H1 (cell line): ENCODE data around the gene TNFRSF6B. TPM values are rescaled to one million over a fixed set of nuclear protein-coding genes. Genes with fewer than 3 reads are reported as not detected.

ENCODE experiments used
- CTCF ChIA-PET: fragments of 300-600 bp; sonication (Branson Sonifier 250); formaldehyde crosslinking; loops from one replicate; lab custom pipeline; 2021; ENCODE audit not compliant: partially characterized antibody; lab: Charles Lee
- POLR2A ChIA-PET: fragments of 300-600 bp; sonication (Branson Sonifier 250); formaldehyde crosslinking; loops from one replicate; lab custom pipeline; 2021; ENCODE audit warnings: inconsistent platforms; ENCODE audit not compliant: partially characterized antibody; lab: Charles Lee
- DNase-seq, 2 experiments: peaks; one replicate each; pipeline versions ENCODE4 v3.0.0 to v3.0.0-alpha.2; 2010 to 2022; ENCODE audit warnings: low spot score in 2 of 2, low read depth in 1 of 2, mixed read lengths in 1 of 2
- FAIRE-seq: peaks from 2 replicates; lab custom pipeline; 2011; peaks lifted over from hg19 to GRCh38; lab: Jason Lieb, UNC
- H2AFZ ChIP-seq: 2 replicates; pipeline ENCODE4 v1.8.1; 2012; ENCODE audit warnings: low read length, inconsistent platforms
- H2AK5ac ChIP-seq: 2 replicates; pipeline ENCODE4 v1.6.1; 2013; ENCODE audit warnings: low read depth, low read length
- H2BK120ac ChIP-seq: replicated peaks from 2 replicates; pipeline ENCODE3; 2013; ENCODE audit warnings: low read depth, low read length, inconsistent platforms
- H2BK12ac ChIP-seq: 2 replicates; pipeline ENCODE4 v1.6.1; 2013; ENCODE audit warnings: low read depth, low read length
- H2BK15ac ChIP-seq: 2 replicates; pipeline ENCODE4 v1.6.1; 2013; ENCODE audit warnings: low read length
- H2BK20ac ChIP-seq: 2 replicates; pipeline ENCODE4 v1.6.1; 2013; ENCODE audit warnings: low read length
- H2BK5ac ChIP-seq: 2 replicates; pipeline ENCODE4 v1.6.1; 2013; ENCODE audit warnings: low read depth, low read length
- H3K14ac ChIP-seq: 2 replicates; pipeline ENCODE4 v1.6.1; 2013; ENCODE audit warnings: inconsistent platforms; ENCODE audit not compliant: insufficient read length
- H3K18ac ChIP-seq: 2 replicates; pipeline ENCODE4 v1.6.1; 2013; ENCODE audit warnings: low read length; ENCODE audit errors: extremely low read depth
- H3K23ac ChIP-seq: 2 replicates; pipeline ENCODE4 v1.6.1; 2013; ENCODE audit warnings: inconsistent platforms; ENCODE audit not compliant: insufficient read length
- H3K23me2 ChIP-seq: 2 replicates; pipeline ENCODE4 v1.6.1; 2013; ENCODE audit warnings: low read depth, low read length
- H3K27ac ChIP-seq: 2 replicates; pipeline ENCODE4 v1.6.1; 2011; ENCODE audit warnings: low read depth, low read length, inconsistent platforms
- H3K27me3 ChIP-seq, 4 experiments: replicated peaks in 1 of 4; 1 replicate in 1 of 4; 2 replicates in 3 of 4; pipeline versions ENCODE4 v1.6.1 to v1.8.1; 2011 to 2013; ENCODE audit warnings: low read length in 3 of 4, mild to moderate bottlenecking in 3 of 4, inconsistent platforms in 2 of 4, mixed read lengths in 2 of 4, moderate library complexity in 1 of 4; ENCODE audit not compliant: control insufficient read depth in 3 of 4, insufficient read depth in 3 of 4; ENCODE audit errors: extremely low read depth in 1 of 4
- H3K36me3 ChIP-seq, 4 experiments: 2 replicates each; pipeline versions ENCODE4 v1.6.1 to v1.8.1; 2011 to 2013; ENCODE audit warnings: mild to moderate bottlenecking in 4 of 4, low read length in 3 of 4, moderate library complexity in 2 of 4, control low read depth in 1 of 4, inconsistent platforms in 1 of 4; ENCODE audit not compliant: insufficient read depth in 4 of 4, control insufficient read depth in 2 of 4
- H3K4ac ChIP-seq: replicated peaks from 2 replicates; pipeline ENCODE3; 2013; ENCODE audit warnings: low read length, low read depth, mixed read lengths, inconsistent platforms; ENCODE audit not compliant: insufficient read length
- H3K4me1 ChIP-seq, 4 experiments: replicated peaks in 1 of 4; 1 replicate in 1 of 4; 2 replicates in 3 of 4; pipeline versions ENCODE4 v1.6.1 to v1.8.1; 2011 to 2013; ENCODE audit warnings: low read length in 3 of 4, inconsistent platforms in 2 of 4, mixed read lengths in 1 of 4; ENCODE audit not compliant: insufficient read depth in 4 of 4, control insufficient read depth in 3 of 4
- H3K4me2 ChIP-seq, 2 experiments: 2 replicates each; pipeline versions ENCODE4 v1.6.1 to v1.8.1; 2011 to 2013; ENCODE audit warnings: low read depth in 2 of 2, low read length in 2 of 2, control low read depth in 1 of 2, inconsistent platforms in 1 of 2, mild to moderate bottlenecking in 1 of 2; ENCODE audit not compliant: insufficient read depth in 1 of 2
- H3K4me3 ChIP-seq, 4 experiments: fragments of 200-600, 300-600 bp in 1 of 4; sonication (generic), shearing (Covaris generic), sonication (Bioruptor Twin) in 1 of 4; 2 replicates each; pipeline versions ENCODE4 v1.5.1 to v1.8.1; 2011 to 2016; ENCODE audit warnings: low read length in 4 of 4, low read depth in 3 of 4, control low read depth in 2 of 4, inconsistent platforms in 2 of 4, mild to moderate bottlenecking in 2 of 4, mixed read lengths in 1 of 4, moderate library complexity in 1 of 4; ENCODE audit not compliant: insufficient read depth in 2 of 4; ENCODE audit errors: extremely low read depth in 1 of 4
- H3K56ac ChIP-seq: replicated peaks from 2 replicates; pipeline ENCODE3; 2013; ENCODE audit warnings: low read depth, mild to moderate bottlenecking, mixed read lengths, low read length, inconsistent platforms; ENCODE audit not compliant: insufficient read length
- H3K79me1 ChIP-seq: 2 replicates; pipeline ENCODE4 v1.6.1; 2013; ENCODE audit warnings: low read depth, low read length, control low read depth
- H3K79me2 ChIP-seq, 2 experiments: 2 replicates each; pipeline versions ENCODE4 v1.6.1 to v1.8.1; 2012 to 2013; ENCODE audit warnings: low read length in 2 of 2, mild to moderate bottlenecking in 2 of 2, inconsistent platforms in 1 of 2; ENCODE audit not compliant: insufficient read depth in 2 of 2, control insufficient read depth in 1 of 2
- H3K9ac ChIP-seq, 4 experiments: replicated peaks in 1 of 4; 1 replicate in 1 of 4; 2 replicates in 3 of 4; pipeline versions ENCODE4 v1.6.1 to v1.8.1; 2011 to 2013; ENCODE audit warnings: low read depth in 3 of 4, low read length in 3 of 4, control low read depth in 2 of 4, mild to moderate bottlenecking in 2 of 4, moderate library complexity in 2 of 4, inconsistent platforms in 1 of 4; ENCODE audit errors: extremely low read depth in 1 of 4
- H3K9me3 ChIP-seq, 2 experiments: 2 replicates each; pipeline versions ENCODE4 v1.6.1 to v1.8.1; 2012 to 2013; ENCODE audit warnings: mild to moderate bottlenecking in 2 of 2, moderate library complexity in 2 of 2, control low read depth in 1 of 2, inconsistent platforms in 1 of 2, low read depth in 1 of 2, low read length in 1 of 2, mixed read lengths in 1 of 2; ENCODE audit not compliant: insufficient read depth in 2 of 2
- H4K20me1 ChIP-seq, 2 experiments: replicated peaks in 1 of 2; 2 replicates each; pipeline versions ENCODE3 to v1.8.1; 2011 to 2013; ENCODE audit warnings: inconsistent platforms in 2 of 2, low read length in 2 of 2, mild to moderate bottlenecking in 1 of 2; ENCODE audit not compliant: insufficient read depth in 2 of 2, control insufficient read depth in 1 of 2
- H4K5ac ChIP-seq: 2 replicates; pipeline ENCODE4 v1.6.1; 2013; ENCODE audit warnings: low read length, low read depth, mixed read lengths, inconsistent platforms; ENCODE audit not compliant: insufficient read length
- H4K8ac ChIP-seq: 2 replicates; pipeline ENCODE4 v1.8.0; 2013; ENCODE audit warnings: mild to moderate bottlenecking, moderate library complexity, low read length, inconsistent platforms; ENCODE audit not compliant: insufficient read depth; ENCODE audit errors: extremely low read depth
- H4K91ac ChIP-seq: replicated peaks from 2 replicates; pipeline ENCODE3; 2013; ENCODE audit warnings: low read length, mixed read lengths, inconsistent platforms; ENCODE audit not compliant: insufficient read length
- BRCA1 ChIP-seq: IDR thresholded peaks from 2 replicates; pipeline ENCODE4 v1.6.1; 2012; ENCODE audit warnings: low read depth, low read length, improper control_type of control experiment
- E2F6 ChIP-seq: IDR thresholded peaks from 2 replicates; pipeline ENCODE4 v1.6.1; 2012; ENCODE audit warnings: inconsistent platforms
- EGR1 ChIP-seq: IDR thresholded peaks from 2 replicates; pipeline ENCODE4 v1.6.1; 2011; ENCODE audit warnings: low read depth, low read length, borderline replicate concordance
- GABPA ChIP-seq: IDR thresholded peaks from 2 replicates; pipeline ENCODE4 v1.6.1; 2011; ENCODE audit warnings: mild to moderate bottlenecking, low read length, moderate library complexity, borderline replicate concordance; ENCODE audit not compliant: insufficient read depth
- NRF1 ChIP-seq: IDR thresholded peaks from 2 replicates; pipeline ENCODE4 v1.6.1; 2011; ENCODE audit warnings: mild to moderate bottlenecking, low read depth, low read length, improper control_type of control experiment
- POU5F1 ChIP-seq: IDR thresholded peaks from 2 replicates; pipeline ENCODE4 v1.6.1; 2011; ENCODE audit warnings: low read depth, mild to moderate bottlenecking, low read length, moderate library complexity
- RNF2 ChIP-seq: fragments of 200-900, 300-1000 bp; sonication (generic); IDR thresholded peaks from 2 replicates; pipeline ENCODE4 v1.7.1; 2016; ENCODE audit warnings: borderline replicate concordance, low read depth, mild to moderate bottlenecking, antibody characterized with exemption, low read length; ENCODE audit not compliant: poor library complexity, severe bottlenecking; ENCODE audit errors: missing control alignments
- SP4 ChIP-seq: IDR thresholded peaks from 2 replicates; pipeline ENCODE4 v1.6.1; 2012; ENCODE audit warnings: low read length, inconsistent platforms
- TAF1 ChIP-seq: IDR thresholded peaks from 2 replicates; pipeline ENCODE4 v1.6.1; 2011; ENCODE audit warnings: mild to moderate bottlenecking, low read depth, low read length
- TAF7 ChIP-seq: optimal IDR thresholded peaks from 2 replicates; pipeline ENCODE3; 2011; ENCODE audit warnings: low read depth, mild to moderate bottlenecking, inconsistent platforms, low read length, moderate library complexity, borderline replicate concordance
- TCF12 ChIP-seq: IDR thresholded peaks from 2 replicates; pipeline ENCODE4 v1.6.1; 2011; ENCODE audit warnings: low read depth, mild to moderate bottlenecking, low read length
- ZNF274 ChIP-seq: IDR thresholded peaks from 2 replicates; pipeline ENCODE4 v1.7.0; 2012; ENCODE audit warnings: low read length, borderline replicate concordance; ENCODE audit errors: extremely low read depth
- WGBS, 2 experiments: shearing (Covaris generic) in 1 of 2; methylation state at CpG; one replicate each; pipeline versions ENCODE4 v1.1.6 to v1.1.7; 2013 to 2015; ENCODE audit warnings: low lambda C conversion rate in 2 of 2, mixed read lengths in 2 of 2, inconsistent platforms in 1 of 2, low coverage in 1 of 2, missing lambda C conversion rate in 1 of 2; ENCODE audit not compliant: insufficient replicate concordance in 2 of 2, insufficient coverage in 1 of 2, insufficient read length in 1 of 2; ENCODE audit errors: extremely low coverage in 1 of 2, missing lambda C conversion rate in 1 of 2; 5-methylcytosine and 5-hydroxymethylcytosine counted together
- polyA plus RNA-seq, 7 experiments: library from polyadenylated mRNA; depleted of rRNA in 3 of 7; stranded (reverse) in 5 of 7; unstranded in 2 of 7; fragments of >200 nt in 5 of 7; fragments of 200-250 nt in 2 of 7; gene quantifications; 1 replicate in 5 of 7; 2 replicates in 1 of 7; 4 replicates in 1 of 7; pipeline versions ENCODE4 v1.2.1 to v1.2.3, GENCODE V29; 2011 to 2013; ENCODE audit warnings: missing spikeins in 2 of 7, mixed read lengths in 2 of 7
- total RNA-seq: library from RNA; stranded (reverse); fragmentation: NEBNext Ultra II Directional; extraction: Animal tissue kit (Norgen Biotek cat#: 25700); gene quantifications from 2 replicates; pipeline ENCODE4 v1.2.1, GENCODE V29; 2021

TNFRSF6B gene
- total and polyA plus RNA-seq, 2 of the 8 experiments (the other 6 are each of a cell fraction or from before 2014, with no cell fraction given), result 3.1 TPM; not detected in 1

- 92% methylated on average over 38 of the region's 38 CpGs; no CpG with 5 or more reads in 1 of the 2 experiments for WGBS, 2 experiments
- no peak overlapping the region for H4K5ac ChIP-seq
- no peak overlapping the region for H4K91ac ChIP-seq
- H3K36me3 ChIP-seq, result peaks cover 2 to 9% (median 4%) of the 10 kb centered on the region in 4 experiments; a peak in 4 of 8 replicates
- H4K20me1 ChIP-seq, result peaks cover 0 to 7% of the 10 kb centered on the region in 2 experiments
- H3K4ac ChIP-seq, result no peak overlapping the region
- H4K8ac ChIP-seq, result no peak overlapping the region
- H2BK120ac ChIP-seq, result no peak overlapping the region
- H3K27ac ChIP-seq, result no peak overlapping the region
- H3K14ac ChIP-seq, result no peak overlapping the region
- no peak overlapping the region for H3K4me3 ChIP-seq
- no peak overlapping the region for H2BK15ac ChIP-seq
- H3K4me1 ChIP-seq, result no peaks in the 10 kb centered on the region
- no peaks in the 10 kb centered on the region for H3K27me3 ChIP-seq
- H2BK12ac ChIP-seq, result no peak overlapping the region
- FAIRE-seq (no peak), DNase-seq (no peak)
- H3K56ac ChIP-seq, result no peak overlapping the region
- no peak overlapping the region for H2AFZ ChIP-seq
- H2BK5ac ChIP-seq, result no peak overlapping the region; the same call in 1 of the 2 replicates
- H3K4me2 ChIP-seq, result no peak overlapping the region
- H3K23me2 ChIP-seq, result no peaks in the 10 kb centered on the region; the same call in 1 of the 2 replicates
- no peak overlapping the region for H3K23ac ChIP-seq
- ChIA-PET POLR2A (interaction anchor here (1.0 to 1.7 kb wide), 4 partner anchors 10 to 19 kb away, joined by 3 to 6 read pairs (median 5); no protein-coding TSS in a partner anchor), CTCF (interaction anchor here (0.7 to 0.9 kb wide), 2 partner anchors 17 to 140 kb away, joined by 3 to 4 read pairs; no protein-coding TSS in a partner anchor)
- H3K79me2 ChIP-seq, result no peaks in the 10 kb centered on the region
- no peaks in the 10 kb centered on the region for H3K9me3 ChIP-seq
- no peak overlapping the region for H3K18ac ChIP-seq
- H2AK5ac ChIP-seq, result no peak overlapping the region
- H3K79me1 ChIP-seq, result no peaks in the 10 kb centered on the region
- H2BK20ac ChIP-seq, result no peak overlapping the region
- no peak overlapping the region for H3K9ac ChIP-seq
- no peak for TF ChIP-seq GABPA
- no peak for TF ChIP-seq POU5F1
- no peak for TF ChIP-seq TAF7
- no peak for TF ChIP-seq SP4
- TF ChIP-seq E2F6, result no peak
- no peak for TF ChIP-seq BRCA1
- no peak for TF ChIP-seq TCF12
- no peak for TF ChIP-seq ZNF274
- TF ChIP-seq NRF1, result no peak
- no peak for TF ChIP-seq RNF2
- TF ChIP-seq EGR1, result no peak
- no peak for TF ChIP-seq TAF1
Measured at GRCh38 chr20:63678667-63679465, 17.6 kb upstream of the TNFRSF6B start.
